ENCODE results near the gene TBC1D22A. TPM values are rescaled to one million over a fixed set of nuclear protein-coding genes. Genes with fewer than 3 reads are reported as not detected.
"Not testable (repeated sequence)": the region's sequence is repeated elsewhere in the genome, so short reads cannot be mapped to it uniquely, and the experiment has no call there.

Gene TBC1D22A
- total RNA-seq, 1 experiment from 2014 or later, result 12.2 TPM

DNA sequence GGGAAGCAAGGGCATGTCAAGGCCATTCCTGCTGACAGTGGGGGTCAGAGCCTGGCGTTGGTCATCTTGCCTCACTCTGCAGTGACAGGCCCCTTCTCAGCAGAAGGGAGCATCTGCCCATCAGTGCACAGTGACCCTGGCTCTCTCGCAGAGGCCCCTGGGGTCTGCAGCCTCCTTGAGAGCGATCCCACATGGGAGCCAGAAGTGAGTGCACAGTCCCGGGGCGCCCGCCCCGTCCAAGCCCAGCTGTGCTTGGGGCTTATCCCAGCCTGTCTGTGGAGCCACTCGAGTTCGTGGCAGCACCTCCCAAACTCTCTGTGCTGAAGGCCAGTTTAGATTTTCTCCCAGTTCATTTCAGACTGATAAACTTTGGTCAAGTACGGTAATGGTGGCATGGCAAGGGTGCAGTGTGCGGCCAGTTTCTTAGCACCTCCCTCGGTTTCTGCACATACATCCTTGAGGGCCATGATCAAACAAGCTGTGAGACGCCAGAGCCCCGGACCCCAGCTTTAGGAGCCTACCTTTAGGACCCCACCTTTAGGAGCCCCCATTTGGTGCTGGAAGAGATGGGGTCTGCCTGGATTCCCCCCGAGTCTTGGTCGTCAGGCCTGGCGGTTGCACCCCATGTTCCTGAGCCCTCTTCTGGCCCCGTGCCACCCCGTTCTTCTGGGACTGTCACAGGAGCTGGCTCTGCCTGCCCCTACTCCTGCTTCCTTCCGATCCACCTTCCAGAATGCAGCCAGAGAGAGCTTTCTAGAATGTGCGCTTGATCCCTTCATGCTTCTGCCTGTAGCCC, 369.4 kb downstream of the TBC1D22A start:
- DNase-seq (ENCODE audit: low read depth), result no peak

- DNase-seq (ENCODE audit: low read depth), result no peak
Observed at GRCh38 chr22:47132428-47132825, 370.0 kb downstream of the TBC1D22A start.

DNA sequence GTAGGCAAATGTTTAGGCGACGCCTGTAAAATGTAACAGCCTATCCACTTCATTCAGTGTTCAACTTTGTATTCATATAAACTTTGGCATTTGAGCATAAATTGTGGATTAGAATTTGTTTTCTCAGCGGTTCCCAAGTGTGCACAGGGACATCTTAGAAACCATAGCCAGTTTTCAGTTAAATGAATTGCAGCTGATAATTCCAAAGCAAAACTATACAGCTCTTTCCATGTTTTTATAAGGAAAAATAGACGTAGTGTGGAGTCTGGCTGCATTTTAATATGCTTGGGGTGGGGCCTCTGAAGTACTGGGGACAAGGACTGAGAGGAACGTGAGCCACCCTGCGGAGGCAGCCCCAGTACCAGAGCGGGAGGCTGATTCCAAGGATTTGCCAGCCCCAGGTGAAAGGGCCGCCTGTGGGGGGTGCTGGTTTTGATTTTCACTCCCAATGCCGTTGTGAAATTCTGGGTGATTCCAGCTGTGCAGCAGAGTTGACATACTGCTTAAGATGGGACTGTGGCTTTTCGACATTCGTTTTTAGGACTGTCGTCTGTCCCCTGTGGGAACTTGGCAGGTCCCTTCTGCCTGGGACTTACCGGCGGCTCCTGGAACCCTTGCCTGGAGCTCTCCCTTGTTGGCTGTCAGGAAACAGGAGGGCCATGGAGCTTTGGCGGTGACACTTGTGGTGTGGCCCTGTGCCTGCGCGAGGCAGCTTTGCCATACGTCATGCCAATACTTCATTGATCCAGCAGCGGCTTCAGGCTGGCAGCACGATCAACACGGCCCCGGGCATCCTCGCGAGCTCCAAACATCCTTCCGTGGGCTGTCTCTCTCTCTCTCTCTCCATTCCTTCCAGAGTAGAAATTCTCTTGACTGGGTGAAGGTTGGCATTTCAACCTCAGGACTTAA, 370.9 kb downstream of the TBC1D22A start:
- DNase-seq (ENCODE audit: low read depth), result no peak

DNA sequence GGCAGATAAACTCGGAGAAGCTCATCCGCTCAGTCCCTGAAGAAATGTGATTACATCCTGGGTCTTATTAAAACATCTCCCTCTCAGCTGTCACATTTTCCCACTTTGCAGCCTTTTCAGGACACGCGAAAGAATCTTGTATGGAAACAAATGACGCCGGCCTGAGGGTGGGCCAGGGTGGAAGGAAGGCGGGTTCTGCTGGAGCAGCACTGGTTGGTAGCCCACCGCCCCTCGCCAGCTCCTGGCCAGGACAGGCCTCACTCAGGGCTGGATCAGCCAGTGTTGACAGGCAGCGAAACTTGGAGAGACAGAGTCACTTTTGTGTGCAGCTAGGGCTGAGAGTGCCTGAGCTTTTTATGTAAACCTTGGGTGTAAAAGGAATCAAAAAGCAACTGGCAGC, 371.8 kb downstream of the TBC1D22A start:
- DNase-seq (ENCODE audit: low read depth), result no peak

- no peak for DNase-seq (ENCODE audit: low read depth)
Observed at GRCh38 chr22:47135338-47135737, 372.9 kb downstream of the TBC1D22A start.

DNA sequence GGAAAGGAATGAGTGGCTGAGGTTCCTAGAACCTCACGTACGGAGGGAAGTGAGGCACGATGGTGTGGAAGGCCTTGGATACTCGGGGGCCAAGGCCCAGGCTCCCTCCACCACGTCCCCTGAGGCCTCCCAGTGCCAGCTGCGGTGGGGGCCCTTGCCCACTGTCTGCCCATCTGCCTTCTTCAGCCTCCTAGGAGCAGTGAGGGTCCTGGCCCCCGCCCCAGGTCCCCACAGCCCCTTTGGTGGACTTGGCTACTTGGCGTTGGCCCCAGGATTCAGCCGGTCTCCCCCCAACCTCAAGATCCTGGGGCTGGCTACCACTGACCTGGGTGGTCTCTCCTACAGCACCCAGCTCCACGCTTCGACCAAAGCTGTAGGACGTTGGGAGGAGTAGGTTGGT, 373.6 kb downstream of the TBC1D22A start:
- DNase-seq (ENCODE audit: low read depth), result no peak

- no peak for DNase-seq (ENCODE audit: low read depth)
Observed at GRCh38 chr22:47136671-47137070, 374.2 kb downstream of the TBC1D22A start.

DNA sequence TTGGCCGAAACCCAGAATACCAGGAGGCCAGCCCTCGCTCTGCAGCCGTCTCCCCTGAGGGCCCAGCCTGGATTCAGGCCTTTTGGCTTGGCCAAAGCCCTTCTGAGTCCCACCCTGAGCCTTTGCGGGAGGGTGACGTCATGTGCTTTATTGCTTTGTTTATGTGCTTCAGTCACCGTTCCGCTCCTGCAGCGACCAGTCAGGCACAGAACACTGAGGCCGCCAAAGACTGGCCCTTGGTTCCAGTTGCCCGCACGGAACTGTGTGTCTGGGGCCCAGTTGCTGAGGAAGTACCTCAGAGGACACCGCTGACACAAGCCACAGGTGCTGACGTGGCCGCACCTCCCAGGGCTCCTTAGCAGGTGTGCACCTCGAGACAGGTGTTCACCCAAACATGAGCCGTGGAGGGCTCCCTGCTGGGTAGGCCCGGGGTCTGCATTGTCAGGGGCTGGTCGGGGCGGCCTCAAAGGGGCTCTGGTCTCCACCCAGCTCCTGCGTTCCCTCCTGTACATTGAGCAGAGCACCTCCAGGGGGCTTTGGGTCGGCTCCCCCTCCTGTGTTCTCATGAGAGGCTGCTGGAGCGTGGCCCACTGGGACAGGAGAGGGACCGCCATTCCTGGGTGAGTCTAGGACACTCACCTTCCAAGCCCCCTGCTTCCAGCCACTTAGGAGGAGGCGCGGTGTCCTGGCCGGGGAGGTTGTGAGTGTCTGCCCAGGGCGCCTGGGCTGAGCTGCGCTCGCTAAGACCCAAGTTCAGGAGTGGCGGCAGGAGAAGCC, 376.8 kb downstream of the TBC1D22A start:
- no peak for DNase-seq (ENCODE audit: low read depth)

DNA sequence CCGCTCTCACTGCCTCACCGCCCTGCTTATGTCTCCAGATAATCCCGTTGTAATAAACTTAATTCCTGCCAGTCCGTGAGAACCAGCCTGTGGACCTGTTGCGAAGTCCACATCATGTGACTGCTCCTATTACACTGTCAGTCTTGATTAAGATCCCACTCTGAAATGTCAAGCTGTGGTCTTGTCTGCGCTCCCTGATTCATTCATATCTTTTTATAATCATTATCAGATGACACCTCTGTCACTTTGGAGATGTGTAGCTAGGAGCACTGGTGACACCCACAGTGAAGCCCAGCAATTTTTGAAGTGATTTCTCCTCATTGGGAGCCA, 377.3 kb downstream of the TBC1D22A start:
- DNase-seq (ENCODE audit: low read depth), result no peak

GRCh38 chr22:47140975-47141374, 378.5 kb downstream of the TBC1D22A start:
- not testable (repeated sequence) for DNase-seq (ENCODE audit: low read depth)

DNA sequence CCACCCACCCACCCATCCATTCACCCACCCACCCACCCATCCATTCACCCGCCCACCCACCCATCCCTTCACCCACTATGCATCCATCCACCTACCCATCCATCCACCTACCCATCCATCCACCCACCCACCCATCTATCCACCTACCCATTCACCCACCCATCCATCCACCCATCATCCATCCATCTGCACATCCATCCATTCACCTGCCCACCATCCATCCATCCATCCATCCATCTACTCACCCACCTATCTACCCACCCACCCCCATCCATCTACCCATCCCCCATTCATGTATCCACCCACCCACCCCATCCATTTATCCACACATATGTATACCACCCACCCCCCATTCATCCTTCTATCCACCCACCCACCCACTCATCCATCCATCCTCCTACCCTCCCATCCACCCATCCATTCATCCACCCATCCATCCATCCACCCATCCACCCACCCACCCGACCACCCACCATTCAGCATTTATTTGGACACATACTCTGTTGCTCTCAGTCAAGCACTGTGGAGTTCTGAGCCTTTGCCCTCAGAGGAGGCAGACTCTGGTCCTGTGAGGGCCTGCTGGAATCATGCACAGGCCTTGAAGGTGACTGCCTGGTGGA, 380.1 kb downstream of the TBC1D22A start:
- no peak for DNase-seq (ENCODE audit: low read depth)

DNA sequence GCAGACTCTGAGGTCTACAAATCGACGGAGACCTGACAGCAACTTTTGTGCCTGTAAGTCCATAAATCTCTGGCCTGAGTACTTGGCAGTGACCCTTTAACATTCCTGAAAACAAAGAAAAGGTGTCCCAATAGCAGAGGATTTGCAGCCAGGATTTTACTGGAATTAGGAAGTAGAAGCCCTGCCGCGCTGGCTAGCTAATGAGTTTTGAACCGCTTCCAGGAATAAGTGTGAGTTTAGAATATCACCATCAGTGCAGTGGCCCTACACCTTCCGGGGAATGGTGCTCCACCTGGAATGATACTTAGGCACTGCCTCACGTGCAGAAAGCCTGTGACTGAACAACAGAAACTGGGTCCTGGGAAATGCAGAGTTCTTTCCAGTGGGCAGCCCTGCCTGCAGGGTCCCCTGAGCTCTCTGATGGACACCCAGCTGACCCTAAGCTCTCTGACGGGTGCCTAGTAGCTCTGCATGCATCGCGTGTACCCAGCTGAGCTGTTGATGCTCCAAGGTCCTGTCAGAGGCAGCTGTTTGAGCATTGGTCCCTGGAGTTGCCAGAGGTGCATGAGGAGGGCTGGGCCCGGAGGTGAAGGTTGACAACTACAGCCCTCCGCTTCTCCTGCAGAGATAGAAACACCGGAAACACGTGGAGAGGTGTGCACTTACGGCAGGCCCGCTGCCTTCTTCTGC, 380.9 kb downstream of the TBC1D22A start:
- no peak for DNase-seq (ENCODE audit: low read depth)

GRCh38 chr22:47144076-47144765, 381.8 kb downstream of the TBC1D22A start:
- no peak for DNase-seq (ENCODE audit: low read depth)

GRCh38 chr22:47144791-47145425, 382.5 kb downstream of the TBC1D22A start:
- DNase-seq (ENCODE audit: low read depth), result no peak

- DNase-seq (ENCODE audit: low read depth), result no peak
Observed at GRCh38 chr22:47145883-47146282, 383.4 kb downstream of the TBC1D22A start.

- DNase-seq (ENCODE audit: low read depth), result no peak
Observed at GRCh38 chr22:47146391-47146790, 383.9 kb downstream of the TBC1D22A start.

DNA sequence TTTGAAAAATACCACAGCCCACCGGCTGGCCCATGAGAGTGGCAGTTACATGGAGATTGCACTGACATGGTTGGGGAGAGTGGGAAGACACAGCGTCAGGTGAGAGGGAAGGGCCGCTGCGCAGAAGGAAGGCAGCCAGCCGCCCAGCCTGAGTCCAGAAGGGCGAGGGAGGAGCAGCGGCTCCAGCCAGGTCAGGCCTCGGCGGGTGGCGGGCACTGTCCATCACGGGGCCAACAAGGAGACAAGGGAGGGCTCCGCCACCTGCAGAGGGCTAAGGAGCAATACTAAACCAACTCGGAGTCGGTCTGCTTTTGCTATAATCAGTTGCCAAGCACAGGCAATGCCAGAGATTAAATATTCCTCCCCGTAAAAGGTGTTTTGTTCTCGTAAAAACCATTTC, 384.5 kb downstream of the TBC1D22A start:
- no peak for DNase-seq (ENCODE audit: low read depth)

DNA sequence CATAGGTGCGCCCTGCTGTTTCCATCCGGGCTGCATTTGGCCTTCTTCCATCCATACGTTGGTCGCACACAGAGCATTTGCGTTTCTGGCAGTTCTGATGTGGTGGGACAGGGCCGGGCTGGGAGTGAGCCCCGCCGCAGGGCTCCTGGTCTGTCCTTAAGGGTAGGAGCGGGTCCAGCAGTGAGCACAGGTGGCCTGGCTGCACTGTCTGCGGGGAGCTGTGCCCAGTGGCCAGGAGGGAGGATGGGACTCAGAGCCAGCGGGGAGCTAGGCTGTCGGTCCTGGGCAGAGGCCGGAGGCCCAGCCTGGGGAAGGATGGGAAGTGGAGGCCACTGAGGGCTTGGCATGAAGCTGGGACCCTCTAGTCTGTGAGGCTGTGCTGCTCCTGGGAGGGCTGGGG, 385.1 kb downstream of the TBC1D22A start:
- DNase-seq (ENCODE audit: low read depth), result no peak

- DNase-seq (ENCODE audit: low read depth), result no peak
Observed at GRCh38 chr22:47148510-47148909, 386.1 kb downstream of the TBC1D22A start.
